Right forelimb (tissue), 1 donor: ENCODE measurements around the gene DOCK7.
A peak's percentile ranks its signal among the peaks of the same experiment; 100 is the strongest.
"Not testable (repeated sequence)": the region's sequence is repeated elsewhere in the genome, so short reads cannot be mapped to it uniquely, and the experiment has no call there.

Experiments used
- DNase-seq: peaks from one replicate; pipeline ENCODE4 v3.0.0-alpha.2; 2018

Gene DOCK7

GRCh38 chr1:62691062-62691844, 3.1 kb upstream of the DOCK7 start:
- no peak for DNase-seq

- DNase-seq = no peak
Observed at GRCh38 chr1:62689524-62689923, 1.3 kb upstream of the DOCK7 start.

- DNase-seq = no peak
Observed at GRCh38 chr1:62688687-62689085, 500 bp upstream of the DOCK7 start.

- DNase-seq = peak; percentile 82
Observed at GRCh38 chr1:62687421-62687902, 724 bp downstream of the DOCK7 start.

GRCh38 chr1:62686822-62687221, 1.4 kb downstream of the DOCK7 start:
- DNase-seq = no peak

GRCh38 chr1:62685431-62685859, 2.7 kb downstream of the DOCK7 start:
- DNase-seq = no peak

- no peak for DNase-seq
Observed at GRCh38 chr1:62682531-62682930, 5.7 kb downstream of the DOCK7 start.

GRCh38 chr1:62680992-62681391, 7.2 kb downstream of the DOCK7 start:
- not testable (repeated sequence) for DNase-seq

- not testable (repeated sequence) for DNase-seq
Observed at GRCh38 chr1:62677822-62678221, 10.4 kb downstream of the DOCK7 start.

- no peak for DNase-seq
Observed at GRCh38 chr1:62676611-62677356, 11.4 kb downstream of the DOCK7 start.

- DNase-seq = no peak
Observed at GRCh38 chr1:62673629-62674028, 14.6 kb downstream of the DOCK7 start.

GRCh38 chr1:62672029-62672428, 16.2 kb downstream of the DOCK7 start:
- no peak for DNase-seq

- DNase-seq = no peak
Observed at GRCh38 chr1:62654744-62655143, 33.4 kb downstream of the DOCK7 start.

- no peak for DNase-seq
Observed at GRCh38 chr1:62652387-62652786, 35.8 kb downstream of the DOCK7 start.

- no peak for DNase-seq
Observed at GRCh38 chr1:62643283-62643682, 44.9 kb downstream of the DOCK7 start.

GRCh38 chr1:62637392-62638105, 50.6 kb downstream of the DOCK7 start:
- DNase-seq = no peak

- no peak for DNase-seq
Observed at GRCh38 chr1:62628506-62628905, 59.7 kb downstream of the DOCK7 start.

GRCh38 chr1:62625415-62625814, 62.8 kb downstream of the DOCK7 start:
- no peak for DNase-seq

- no peak for DNase-seq
Observed at GRCh38 chr1:62621907-62622306, 66.3 kb downstream of the DOCK7 start.

GRCh38 chr1:62613890-62614289, 74.3 kb downstream of the DOCK7 start:
- DNase-seq = no peak

- DNase-seq = no peak
Observed at GRCh38 chr1:62613325-62613727, 74.9 kb downstream of the DOCK7 start.

GRCh38 chr1:62612770-62613169, 75.4 kb downstream of the DOCK7 start:
- no peak for DNase-seq

- not testable (repeated sequence) for DNase-seq
Observed at GRCh38 chr1:62610588-62610987, 77.6 kb downstream of the DOCK7 start.
